IPS DF 6.9 (cell line): Measurements from ENCODE around the gene KCTD21.
"Not testable (repeated sequence)": the region's sequence is repeated elsewhere in the genome, so short reads cannot be mapped to it uniquely, and the experiment has no call there.

Experiments
- DNase-seq: peaks from one replicate; pipeline ENCODE4 v3.0.0-alpha.2; 2013; ENCODE audit warnings: low read depth, low spot score
- H3K27ac ChIP-seq: one replicate; pipeline ENCODE4 v1.5.1; 2013; ENCODE audit warnings: low read length, control low read depth
- H3K27me3 ChIP-seq: 2 replicates; pipeline ENCODE4 v1.6.1; 2013; ENCODE audit warnings: mild to moderate bottlenecking, low read length; ENCODE audit not compliant: control insufficient read depth, insufficient read depth
- H3K36me3 ChIP-seq: 2 replicates; pipeline ENCODE4 v1.6.1; 2013; ENCODE audit warnings: low read length; ENCODE audit not compliant: control insufficient read depth, insufficient read depth
- H3K4me1 ChIP-seq: 2 replicates; pipeline ENCODE4 v1.6.1; 2013; ENCODE audit warnings: low read length; ENCODE audit not compliant: control insufficient read depth, insufficient read depth
- H3K4me3 ChIP-seq: 2 replicates; pipeline ENCODE4 v1.5.1; 2013; ENCODE audit warnings: mild to moderate bottlenecking, low read length
- H3K9me3 ChIP-seq: 2 replicates; pipeline ENCODE4 v1.6.1; 2013; ENCODE audit warnings: low read length, inconsistent platforms; ENCODE audit not compliant: control insufficient read depth, insufficient read depth
- whole genome bisulfite sequencing: extraction: QIAGEN DNeasy Blood & Tissue Kit; methylation state at CpG from one replicate; pipeline ENCODE4 v1.1.7; 2013; ENCODE audit warnings: mixed read lengths, missing lambda C conversion rate; ENCODE audit not compliant: insufficient read length, insufficient coverage; 5-methylcytosine and 5-hydroxymethylcytosine counted together

KCTD21 gene, protein sequence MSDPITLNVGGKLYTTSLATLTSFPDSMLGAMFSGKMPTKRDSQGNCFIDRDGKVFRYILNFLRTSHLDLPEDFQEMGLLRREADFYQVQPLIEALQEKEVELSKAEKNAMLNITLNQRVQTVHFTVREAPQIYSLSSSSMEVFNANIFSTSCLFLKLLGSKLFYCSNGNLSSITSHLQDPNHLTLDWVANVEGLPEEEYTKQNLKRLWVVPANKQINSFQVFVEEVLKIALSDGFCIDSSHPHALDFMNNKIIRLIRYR

DNA sequence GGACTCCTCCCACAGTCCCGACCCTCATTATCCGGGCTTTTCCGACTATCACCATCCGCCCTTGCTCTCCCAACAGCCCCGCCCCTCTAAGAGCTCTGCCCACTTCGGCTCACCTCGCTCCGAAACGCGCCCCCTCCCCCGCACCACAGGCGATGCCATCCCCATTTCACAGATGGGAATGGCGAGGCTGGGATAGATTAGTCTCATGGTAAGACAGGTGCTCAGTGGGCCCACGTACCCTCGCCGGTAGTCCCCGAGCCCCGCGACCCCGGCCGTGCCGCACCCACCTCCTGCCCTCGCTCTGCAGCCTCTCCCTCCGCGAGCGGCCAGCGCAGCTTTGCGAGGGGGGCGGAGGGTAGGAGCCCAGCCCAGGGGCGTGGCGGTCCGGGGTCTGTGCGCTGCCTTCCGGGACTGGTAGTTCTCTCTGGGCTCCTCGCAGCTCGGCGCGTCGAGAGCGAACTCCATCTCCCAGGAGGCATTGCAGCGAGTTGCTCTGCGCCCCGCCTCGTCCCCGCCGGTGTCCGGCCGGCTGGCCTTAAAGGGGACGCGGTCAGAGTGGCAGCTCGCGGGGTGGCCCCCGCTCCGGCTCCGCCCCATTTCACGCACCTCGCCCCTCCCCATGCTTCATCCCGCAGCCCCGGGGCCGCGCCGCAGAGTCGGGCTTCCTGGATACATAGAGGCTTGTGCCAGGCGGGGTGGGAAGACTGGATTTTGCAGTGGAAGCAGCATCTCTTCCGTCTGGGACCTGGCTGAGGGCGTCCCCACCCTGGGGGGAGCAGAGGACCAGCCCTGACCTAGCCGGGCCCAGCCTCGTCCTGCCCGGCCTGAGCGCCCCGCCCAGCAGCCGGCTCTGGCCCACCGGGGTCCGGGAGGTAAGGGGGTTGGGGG lies at the start of gene KCTD21, which contains the start of gene USP35:
KCTD21 (minus strand) TSS at position 341 of the 888 bp plus-strand sequence. CDS start 14,072 bp downstream, outside the sequence.
USP35 (plus strand) TSS at position 634 of the 888 bp plus-strand sequence. CDS start 7,327 bp downstream, outside the sequence.
- Histone ChIP-seq H3K27ac (no peak within 1 kb of the TSS), H3K27me3 (no peaks in the 10 kb centered on the region), H3K9me3 (no peaks in the 10 kb centered on the region), H3K36me3 (no peaks in the 10 kb centered on the region), H3K4me1 (no peaks in the 10 kb centered on the region), H3K4me3 (peak within 1 kb of the TSS; percentile 79)
- DNase-seq, result peak; percentile 97
- WGBS, result no CpG with 5 or more reads among the region's 74 CpGs

DNA sequence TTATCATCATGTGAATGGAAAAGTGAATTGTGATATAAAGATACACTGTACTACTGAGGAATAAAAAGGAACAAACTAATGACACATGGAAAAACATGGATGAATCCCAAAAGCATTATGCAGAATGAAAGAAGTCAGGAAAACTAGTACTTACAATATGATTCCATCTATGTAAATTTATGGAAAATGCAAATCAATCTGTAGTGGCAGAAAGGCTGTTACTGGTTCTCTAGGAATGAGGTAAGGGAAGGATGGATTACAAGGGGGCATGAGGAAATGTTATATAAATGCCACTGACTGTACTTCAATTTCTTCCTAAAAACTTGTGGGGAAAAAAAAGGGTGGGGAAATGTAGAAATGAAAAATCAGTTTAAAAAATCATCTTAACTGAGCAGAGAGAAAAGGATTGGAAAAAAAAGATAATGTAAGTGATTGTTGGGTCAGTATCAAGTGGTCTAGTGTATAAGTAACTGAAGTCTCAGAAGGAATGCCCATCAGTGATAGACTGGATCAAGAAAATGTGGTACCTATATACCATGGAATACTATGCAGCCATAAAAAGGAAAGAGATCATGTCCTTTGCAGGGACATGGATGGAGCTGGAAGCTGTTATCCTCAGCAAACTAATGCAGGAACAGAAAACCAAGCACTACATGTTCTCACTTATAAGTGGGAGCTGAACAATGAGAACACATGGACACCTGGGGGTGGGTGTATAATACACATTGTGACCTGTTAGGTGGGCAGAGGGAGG lies 49.0 kb upstream of the KCTD21 start:
- H3K36me3 ChIP-seq, result no peaks in the 10 kb centered on the region
- no peak overlapping the region for H3K4me3 ChIP-seq
- DNase-seq, result no peak
- H3K27ac ChIP-seq, result no peak overlapping the region
- H3K27me3 ChIP-seq, result no peaks in the 10 kb centered on the region
- no peaks in the 10 kb centered on the region for H3K4me1 ChIP-seq
- no peaks in the 10 kb centered on the region for H3K9me3 ChIP-seq

DNA sequence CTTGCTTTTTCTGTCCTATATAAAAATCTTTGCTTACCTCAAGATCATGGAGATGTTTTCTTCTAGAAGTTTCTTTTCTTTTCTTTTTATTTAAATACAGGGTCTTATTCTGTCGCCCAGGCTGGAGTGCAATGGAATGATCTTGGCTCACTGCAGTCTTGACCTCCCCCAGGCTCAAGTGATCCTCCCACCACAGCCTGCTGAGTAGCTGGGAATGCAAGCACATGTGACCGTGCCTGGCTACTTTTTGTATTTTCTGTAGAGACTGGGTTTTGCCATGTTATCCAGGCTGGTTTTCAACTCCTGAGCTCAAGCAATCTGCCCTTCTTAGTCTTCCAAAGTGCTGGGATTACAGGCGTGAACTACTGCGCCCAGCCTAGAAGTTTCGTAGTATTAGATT lies 45.6 kb upstream of the KCTD21 start:
- Histone ChIP-seq H3K27ac (no peak overlapping the region), H3K9me3 (no peaks in the 10 kb centered on the region), H3K27me3 (no peaks in the 10 kb centered on the region), H3K4me3 (no peak overlapping the region), H3K36me3 (no peaks in the 10 kb centered on the region), H3K4me1 (no peaks in the 10 kb centered on the region)
- no CpG with 5 or more reads among the region's 5 CpGs for WGBS
- DNase-seq, result no peak

DNA sequence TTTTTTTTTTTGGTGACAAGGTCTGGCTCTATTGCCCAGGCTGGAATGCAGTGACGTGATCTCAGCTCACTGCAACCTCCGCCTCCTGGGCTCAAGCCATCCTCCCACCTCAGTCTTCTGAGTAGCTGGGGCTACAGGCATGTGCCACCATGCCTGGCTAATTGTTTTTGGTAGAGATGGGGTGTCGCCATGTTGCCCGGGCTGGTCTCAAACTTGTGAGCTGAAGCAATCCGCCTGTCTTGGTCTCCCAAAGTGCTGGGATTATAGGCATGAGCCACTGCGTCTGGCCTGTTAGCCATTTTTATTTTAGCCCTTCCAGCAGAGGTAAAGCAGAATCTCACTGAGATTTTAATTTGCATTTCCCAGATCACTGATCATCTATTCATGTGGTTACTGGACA lies 44.6 kb upstream of the KCTD21 start:
- not testable (repeated sequence) for H3K36me3 ChIP-seq, H3K4me3 ChIP-seq, H3K27ac ChIP-seq, H3K9me3 ChIP-seq, H3K27me3 ChIP-seq, DNase-seq, H3K4me1 ChIP-seq
- WGBS, result no CpG with 5 or more reads among the region's 6 CpGs

DNA sequence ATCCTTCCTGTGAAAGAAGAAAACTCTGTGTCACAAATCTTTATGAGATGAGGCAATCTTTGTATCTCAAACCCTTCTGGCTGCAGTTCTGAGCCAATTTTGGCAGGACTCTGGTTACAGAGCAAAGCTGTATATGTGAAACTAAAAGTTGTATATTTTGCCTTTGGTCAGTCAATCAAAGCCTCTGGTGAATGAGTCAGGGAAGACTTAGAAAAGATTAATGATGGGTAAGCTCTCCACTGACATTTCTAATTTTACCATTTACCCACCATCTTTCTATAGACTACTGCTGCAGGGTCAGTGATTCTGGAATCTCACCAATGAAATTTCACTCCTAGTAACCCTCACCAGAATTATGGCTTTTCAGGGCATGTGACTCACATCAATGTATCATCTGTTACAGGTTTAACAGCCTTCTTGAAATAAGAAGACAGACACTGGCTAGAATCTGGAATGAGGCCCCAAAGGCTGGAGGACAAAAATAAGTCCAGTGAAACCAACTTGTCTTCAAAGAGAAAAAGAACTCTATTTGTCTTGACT lies 43.6 kb upstream of the KCTD21 start:
- H3K36me3 ChIP-seq, result no peaks in the 10 kb centered on the region
- H3K9me3 ChIP-seq, result no peaks in the 10 kb centered on the region
- H3K4me3 ChIP-seq, result no peak overlapping the region
- no peaks in the 10 kb centered on the region for H3K4me1 ChIP-seq
- DNase-seq, result no peak
- H3K27me3 ChIP-seq, result no peaks in the 10 kb centered on the region
- no peak overlapping the region for H3K27ac ChIP-seq

DNA sequence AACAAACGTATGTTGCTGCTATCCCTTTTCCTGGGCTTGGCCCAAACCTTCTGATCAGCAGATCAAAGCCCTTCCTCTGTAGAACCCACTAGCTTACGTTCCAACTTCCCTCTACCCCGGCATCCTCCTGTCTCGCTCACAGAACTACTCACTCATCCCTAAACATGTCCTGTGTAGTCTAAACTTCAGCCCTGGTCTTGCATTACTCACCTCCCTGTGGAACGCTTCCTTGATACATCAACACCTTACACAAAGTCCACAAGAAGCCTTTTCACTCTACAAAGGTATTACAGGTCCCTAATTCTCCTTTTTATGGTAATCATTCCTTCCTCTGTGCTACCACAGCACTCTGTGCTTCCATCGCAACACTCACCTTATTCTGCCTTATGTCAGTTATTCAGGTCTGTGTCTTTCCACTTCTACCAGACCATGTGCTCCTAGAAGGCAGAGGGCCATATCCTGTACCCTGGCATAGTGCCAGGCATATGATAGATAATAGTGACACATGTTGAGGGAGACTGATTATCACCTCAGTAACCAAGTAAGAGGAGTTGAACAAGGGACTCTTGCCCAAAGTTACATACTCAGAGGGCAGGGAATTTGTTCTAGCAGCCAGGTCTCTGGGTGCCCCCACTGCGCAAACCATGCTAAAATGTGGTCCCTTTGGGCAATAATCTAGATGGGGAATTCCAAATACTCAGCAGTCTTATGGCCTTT lies 41.9 kb upstream of the KCTD21 start:
- H3K4me3 ChIP-seq, result no peak overlapping the region
- no peaks in the 10 kb centered on the region for H3K36me3 ChIP-seq
- H3K4me1 ChIP-seq, result no peaks in the 10 kb centered on the region
- WGBS, result no CpG with 5 or more reads among the region's 7 CpGs
- H3K27ac ChIP-seq, result no peak overlapping the region
- DNase-seq, result no peak
- H3K9me3 ChIP-seq, result no peaks in the 10 kb centered on the region
- H3K27me3 ChIP-seq, result no peaks in the 10 kb centered on the region

DNA sequence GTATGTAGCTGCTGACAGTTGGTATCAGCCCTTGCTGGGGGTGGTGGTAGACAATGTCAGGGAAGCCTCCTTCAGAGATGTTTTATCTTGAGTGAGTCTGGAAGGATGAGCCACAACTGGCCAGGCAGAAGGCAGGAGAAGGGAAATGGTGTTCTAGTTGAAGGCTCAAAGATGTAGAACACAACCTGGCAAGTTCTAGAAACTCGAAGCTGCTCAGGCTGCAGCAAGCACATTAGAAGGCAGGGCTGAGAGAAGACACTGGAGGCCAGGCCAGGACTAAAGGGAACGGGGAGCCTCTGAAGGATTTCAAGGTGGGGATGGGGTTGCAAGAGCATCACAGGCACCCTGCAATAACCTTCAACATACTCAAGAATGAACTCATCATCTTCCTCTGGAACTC lies 40.7 kb upstream of the KCTD21 start:
- DNase-seq, result no peak
- Histone ChIP-seq H3K27ac (no peak overlapping the region), H3K9me3 (no peaks in the 10 kb centered on the region), H3K36me3 (no peaks in the 10 kb centered on the region), H3K4me3 (no peak overlapping the region), H3K4me1 (no peaks in the 10 kb centered on the region), H3K27me3 (no peaks in the 10 kb centered on the region)
- WGBS, result no CpG with 5 or more reads among the region's 2 CpGs

DNA sequence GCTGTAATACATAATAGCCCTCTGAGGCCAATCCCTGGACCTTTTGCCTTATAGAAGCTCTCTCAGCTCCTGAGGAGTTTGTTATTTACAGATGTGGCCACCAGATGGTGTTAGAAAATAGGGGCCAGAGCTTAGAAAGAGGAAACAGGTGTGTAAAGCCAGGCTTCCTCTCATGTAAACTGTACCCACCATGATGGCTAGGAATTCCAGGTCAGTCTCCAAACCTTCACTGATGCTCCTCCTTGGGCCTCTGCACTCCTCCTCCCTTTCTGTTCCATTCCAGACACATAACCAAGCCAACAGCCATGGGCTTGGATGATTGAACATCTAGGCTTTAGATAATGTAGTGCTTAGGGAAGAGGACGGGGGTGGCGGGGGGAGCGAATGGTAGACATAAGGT lies 40.0 kb upstream of the KCTD21 start:
- no CpG with 5 or more reads among the region's 3 CpGs for WGBS
- H3K36me3 ChIP-seq, result no peaks in the 10 kb centered on the region
- H3K9me3 ChIP-seq, result no peaks in the 10 kb centered on the region
- H3K27me3 ChIP-seq, result no peaks in the 10 kb centered on the region
- DNase-seq, result peak; percentile 22
- no peaks in the 10 kb centered on the region for H3K4me1 ChIP-seq
- no peak overlapping the region for H3K27ac ChIP-seq
- H3K4me3 ChIP-seq, result no peak overlapping the region

DNA sequence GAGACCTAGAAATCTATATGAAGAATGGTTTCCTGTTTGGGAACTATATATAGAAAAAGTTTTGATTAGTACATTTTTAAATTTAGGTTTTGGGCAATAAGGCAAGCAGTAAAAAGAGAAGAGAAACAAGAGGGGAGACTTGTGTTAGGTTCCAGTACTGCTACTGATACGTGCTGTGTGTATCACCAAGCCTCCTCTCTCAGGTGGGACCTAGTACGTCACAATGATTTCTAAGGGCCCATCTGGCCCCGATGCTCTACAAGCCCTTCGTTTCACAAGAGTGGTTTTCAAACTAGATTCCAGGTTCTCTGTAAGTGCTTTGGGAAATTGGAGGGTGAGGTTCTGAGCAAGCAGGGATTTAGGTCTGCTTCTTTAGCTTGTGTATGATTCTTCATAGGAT lies 39.5 kb upstream of the KCTD21 start:
- no peak for DNase-seq
- Histone ChIP-seq H3K4me1 (no peaks in the 10 kb centered on the region), H3K4me3 (no peak overlapping the region), H3K9me3 (no peaks in the 10 kb centered on the region), H3K27ac (no peak overlapping the region), H3K27me3 (no peaks in the 10 kb centered on the region), H3K36me3 (no peaks in the 10 kb centered on the region)
- no CpG with 5 or more reads among the region's 4 CpGs for WGBS
